Embryonic facial prominence (tissue), 1 donor: ENCODE results near the gene NTM.

ENCODE experiments used
- DNase-seq: peaks from one replicate; pipeline ENCODE4 v3.0.0-alpha.2; 2016; ENCODE audit errors: extremely low spot score

The NTM gene

DNA sequence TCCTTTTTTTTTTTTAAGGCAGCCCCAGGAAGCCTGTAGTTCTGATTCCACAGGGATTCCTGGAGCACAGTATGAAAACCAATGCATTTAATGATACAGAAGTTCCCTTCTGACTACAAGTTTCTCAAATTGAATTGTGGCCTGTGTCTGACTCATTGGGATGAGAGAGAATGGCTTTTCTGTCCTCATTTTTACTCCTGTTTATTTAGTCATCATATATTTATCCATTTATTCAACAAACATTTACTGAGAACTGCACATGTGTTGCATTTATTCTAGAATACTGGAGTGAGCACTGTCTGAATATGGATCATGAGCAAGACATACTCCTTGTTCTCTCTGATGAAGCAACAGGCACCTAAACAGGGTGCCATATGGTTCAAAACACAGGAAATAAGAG is 231.2 kb downstream of the NTM start:
- no peak for DNase-seq

GRCh38 chr11:131602431-131602830 is 232.0 kb downstream of the NTM start:
- DNase-seq, result no peak

DNA sequence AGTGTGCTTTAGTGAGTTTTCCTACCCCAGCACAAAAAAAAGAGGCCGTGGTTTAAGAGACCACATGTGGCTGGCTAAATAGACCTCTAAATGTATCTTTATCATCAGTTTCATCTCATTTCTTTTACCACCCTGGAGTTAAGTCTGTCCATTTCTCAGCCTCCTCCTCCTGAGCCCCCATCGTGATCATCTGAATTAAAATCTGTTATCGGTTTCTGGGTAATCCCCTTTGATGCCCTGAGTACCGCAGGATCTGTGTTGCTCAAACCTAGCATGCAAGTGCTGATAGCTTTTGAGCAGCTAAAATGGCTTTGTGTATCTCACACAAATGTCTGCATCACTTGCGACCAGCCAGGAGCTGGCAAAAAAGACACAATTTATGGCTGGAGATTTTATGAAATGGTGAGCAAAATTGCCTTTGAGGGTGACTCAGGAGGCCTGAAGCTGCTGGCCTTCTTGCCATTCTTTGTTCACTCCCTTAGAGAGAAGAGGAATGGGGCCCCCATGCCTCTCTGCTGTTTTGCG is 236.5 kb downstream of the NTM start:
- DNase-seq, result no peak

DNA sequence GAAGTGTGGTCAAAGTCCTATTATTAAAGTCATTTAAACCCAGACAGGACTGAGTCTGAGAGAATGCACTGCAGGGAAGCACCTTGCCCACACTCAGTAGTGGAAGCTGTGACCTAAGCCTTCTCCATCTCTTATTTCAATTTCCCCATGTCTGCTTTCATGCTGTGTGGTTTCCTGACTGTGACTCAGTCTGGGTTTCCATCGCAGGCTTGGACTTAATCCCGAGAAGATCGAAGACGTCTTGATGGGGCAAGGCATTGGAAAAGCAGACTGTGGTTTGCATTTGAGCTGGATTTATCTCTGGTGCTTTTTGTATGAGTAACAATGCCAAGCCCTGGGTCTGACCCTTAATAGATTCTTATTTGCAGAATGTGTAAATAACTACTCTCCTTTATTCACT is 238.9 kb downstream of the NTM start:
- no peak for DNase-seq

GRCh38 chr11:131609921-131610320 is 239.5 kb downstream of the NTM start:
- DNase-seq, result no peak

GRCh38 chr11:131611322-131611721 is 240.9 kb downstream of the NTM start:
- no peak for DNase-seq

- no peak for DNase-seq
Measured at GRCh38 chr11:131612533-131612932, 242.1 kb downstream of the NTM start.

GRCh38 chr11:131614631-131615030 is 244.2 kb downstream of the NTM start:
- DNase-seq, result no peak

- DNase-seq, result no peak
Measured at GRCh38 chr11:131615611-131616010, 245.2 kb downstream of the NTM start.

GRCh38 chr11:131616481-131617140 is 246.2 kb downstream of the NTM start:
- no peak for DNase-seq

- DNase-seq, result no peak
Measured at GRCh38 chr11:131618201-131618600, 247.8 kb downstream of the NTM start.

DNA sequence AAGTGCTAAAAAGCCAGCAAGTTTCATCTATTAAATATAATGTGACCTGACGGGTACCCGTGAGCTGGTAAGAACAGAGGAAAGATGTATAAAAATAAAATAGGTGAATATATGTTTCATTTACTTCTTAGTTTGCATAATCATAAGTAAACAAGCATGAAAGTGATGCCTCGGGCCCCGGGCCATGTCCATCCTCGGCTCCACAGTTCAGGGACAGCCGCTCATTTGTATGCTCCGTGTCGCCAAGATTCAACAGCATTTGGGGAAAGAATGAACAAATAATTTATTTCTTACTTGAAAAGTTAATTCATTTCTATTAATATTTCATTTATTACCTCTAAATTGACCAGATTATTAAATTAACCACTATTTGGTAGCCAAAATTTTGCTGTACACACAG is 251.8 kb downstream of the NTM start:
- DNase-seq, result no peak

- no peak for DNase-seq
Measured at GRCh38 chr11:131624531-131624930, 254.1 kb downstream of the NTM start.

- no peak for DNase-seq
Measured at GRCh38 chr11:131626788-131627187, 256.4 kb downstream of the NTM start.

GRCh38 chr11:131628739-131629138 is 258.3 kb downstream of the NTM start:
- DNase-seq, result no peak

GRCh38 chr11:131629925-131630540 is 259.6 kb downstream of the NTM start:
- no peak for DNase-seq

DNA sequence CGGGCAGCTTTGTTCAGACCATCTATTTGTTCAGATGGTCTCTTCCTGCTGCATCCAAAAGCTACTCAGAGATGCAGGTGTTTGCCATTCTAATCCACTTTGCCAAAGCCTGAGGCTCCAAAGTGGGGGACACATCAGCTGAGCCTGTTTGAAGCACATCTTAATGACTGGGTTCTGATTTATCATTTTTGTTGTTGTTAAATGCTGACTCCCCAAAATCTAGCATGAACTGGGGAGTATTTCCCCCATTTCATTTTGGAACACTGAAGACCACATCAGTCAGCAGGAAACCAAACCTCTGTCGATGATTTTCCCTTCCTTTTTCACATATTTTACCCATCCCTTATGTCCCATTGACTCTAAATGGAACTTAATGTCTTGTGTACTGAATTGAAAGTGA is 262.6 kb downstream of the NTM start:
- no peak for DNase-seq

GRCh38 chr11:131633921-131634715 is 263.7 kb downstream of the NTM start:
- no peak for DNase-seq

GRCh38 chr11:131637469-131638175 is 267.2 kb downstream of the NTM start:
- no peak for DNase-seq

GRCh38 chr11:131638889-131639288 is 268.5 kb downstream of the NTM start:
- no peak for DNase-seq

GRCh38 chr11:131640320-131640719 is 269.9 kb downstream of the NTM start:
- no peak for DNase-seq
